HG03060 (cell line): Measurements from ENCODE around the gene HOXB8.

Source experiments
- ATAC-seq: cut with Tn5 transposase; IDR thresholded peaks from one replicate; pipeline ENCODE4 v1.9.1; 2021; ENCODE audit warnings: low read depth, moderate number of reproducible peaks; ENCODE audit not compliant: unreplicated experiment

Gene HOXB8

DNA sequence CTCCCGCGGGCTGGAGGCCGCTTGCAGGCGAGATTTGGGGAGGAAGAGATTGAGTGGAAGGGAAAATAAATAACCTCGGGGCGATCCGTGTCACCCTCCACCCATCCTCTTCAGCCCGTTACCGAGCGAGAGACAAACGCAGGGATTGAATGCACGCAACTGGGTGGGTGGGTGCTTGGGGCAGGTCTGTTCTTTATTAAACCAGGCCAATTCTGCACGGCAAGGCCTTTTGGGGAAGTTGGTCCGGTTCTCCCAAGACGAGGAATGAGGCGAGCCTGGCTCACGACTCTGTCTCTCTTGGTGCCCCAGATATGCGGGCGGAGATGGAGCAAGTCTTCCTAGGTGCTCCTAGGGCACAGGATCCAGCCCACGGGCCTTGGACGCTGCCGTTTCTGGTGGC, 3.9 kb downstream of the HOXB8 start:
- no peak for ATAC-seq

- no peak for ATAC-seq
Measured at GRCh38 chr17:48610282-48611211, 4.5 kb downstream of the HOXB8 start, which contains the start of gene HOXB7. TSS of gene HOXB7 (minus strand) at chr17:48611017. CDS start at chr17:48610918, 99 bp downstream.

GRCh38 chr17:48609759-48610281, 5.3 kb downstream of the HOXB8 start:
- ATAC-seq, result no peak

DNA sequence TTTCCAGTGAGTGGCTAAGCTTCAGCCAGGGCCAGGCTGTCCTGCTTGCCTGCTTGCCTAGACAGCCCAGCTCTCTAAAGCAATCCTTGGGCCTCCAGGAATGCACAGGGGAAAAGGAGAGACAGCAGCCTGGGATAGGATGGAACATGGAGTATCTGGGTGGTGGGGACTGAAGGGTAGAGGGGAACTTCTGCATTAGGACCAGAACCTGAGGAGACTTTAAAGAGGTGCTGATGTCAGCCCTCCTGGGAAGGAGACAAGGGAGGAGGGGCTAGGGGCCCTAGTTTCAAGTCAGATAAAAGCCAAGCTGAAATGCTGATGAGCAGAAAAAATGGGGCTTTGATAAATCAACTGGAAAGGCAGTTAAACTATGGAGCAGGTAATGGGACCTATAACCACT, 6.1 kb downstream of the HOXB8 start:
- no peak for ATAC-seq

DNA sequence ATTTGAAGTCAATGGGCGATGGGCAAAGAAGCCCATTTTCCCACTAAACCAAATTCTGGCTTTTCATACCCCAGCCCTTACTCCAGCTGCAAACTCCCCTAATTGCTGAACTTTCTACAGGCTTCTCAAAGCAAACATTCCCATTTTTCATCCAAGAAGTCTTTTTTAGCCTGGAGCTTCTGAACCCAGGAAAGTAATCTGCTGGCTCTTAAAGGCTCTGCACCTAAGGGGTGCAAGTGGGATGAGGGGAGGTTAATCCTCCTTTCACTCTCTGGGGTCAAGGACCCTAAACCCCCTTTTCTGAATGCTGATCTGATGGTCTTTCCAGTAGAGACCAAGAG, 6.6 kb downstream of the HOXB8 start:
- no peak for ATAC-seq

GRCh38 chr17:48606892-48607614, 8.0 kb downstream of the HOXB8 start:
- no peak for ATAC-seq

DNA sequence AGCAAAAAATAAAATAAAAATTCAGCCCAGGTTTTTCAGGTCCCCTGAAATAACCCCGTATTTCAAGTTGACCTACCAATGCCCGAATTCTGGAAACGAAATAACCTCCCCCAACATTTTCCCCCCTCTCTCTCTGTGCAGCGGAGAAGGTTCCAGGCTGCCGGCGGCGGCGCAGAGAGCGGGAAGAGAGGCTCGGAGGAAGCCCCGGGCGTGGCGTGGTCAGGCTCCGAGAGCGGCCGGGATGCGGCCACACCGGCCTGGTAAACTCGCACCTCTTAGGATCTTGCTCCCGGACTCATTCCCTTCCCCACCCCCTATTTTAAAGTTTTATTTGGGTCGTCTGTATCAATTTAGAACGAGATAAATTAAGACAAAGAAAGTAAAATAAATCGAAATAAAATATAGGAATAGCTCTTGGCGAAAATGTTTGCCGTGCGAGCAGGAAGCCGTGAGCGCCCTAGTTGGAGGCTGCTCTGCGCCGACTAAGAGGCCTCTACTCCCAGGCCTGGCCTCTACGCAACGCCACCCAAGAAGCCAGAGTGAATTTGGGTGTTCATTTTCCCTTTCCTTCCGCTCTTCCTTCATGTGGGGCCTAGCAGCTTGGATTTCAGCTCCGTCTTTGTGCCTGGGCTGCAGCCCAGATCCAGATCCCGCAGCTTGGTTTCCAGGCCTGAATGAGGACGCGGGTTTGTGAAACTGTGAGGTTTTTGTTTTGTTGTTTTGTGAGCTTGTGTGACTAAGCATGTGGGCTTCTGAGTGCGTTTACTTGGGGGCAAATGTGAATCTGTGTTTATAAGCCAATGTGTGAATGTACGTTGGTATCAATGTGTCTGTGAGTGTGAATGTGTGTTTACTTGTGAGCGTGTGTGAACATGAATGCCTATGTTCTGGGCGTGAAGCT, 8.9 kb downstream of the HOXB8 start:
- no peak for ATAC-seq

DNA sequence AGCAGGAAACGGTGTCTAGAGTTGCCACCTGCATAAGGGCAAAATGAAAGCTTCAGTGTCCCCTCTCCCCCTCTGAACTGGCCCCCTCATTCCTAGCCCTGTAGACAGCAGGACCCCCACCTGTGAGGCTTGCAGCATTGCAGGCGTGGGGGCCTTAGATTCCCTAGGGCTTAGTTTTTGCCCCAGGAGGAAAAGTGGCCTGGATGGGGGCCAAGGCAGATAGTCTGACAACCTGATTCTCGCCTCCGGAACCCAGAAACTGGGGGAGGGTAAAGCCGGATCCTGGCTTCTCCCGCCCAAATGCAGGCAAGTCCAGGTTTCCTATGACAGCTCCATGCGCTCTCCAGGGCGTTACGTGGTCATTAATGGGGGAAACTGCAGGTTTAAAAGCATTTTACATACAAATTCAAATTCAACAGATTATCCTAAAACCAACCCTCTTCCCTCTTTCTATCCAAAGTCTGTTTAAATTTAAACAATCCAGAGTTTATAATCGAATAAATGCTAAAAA, 9.6 kb downstream of the HOXB8 start:
- ATAC-seq, result no peak

DNA sequence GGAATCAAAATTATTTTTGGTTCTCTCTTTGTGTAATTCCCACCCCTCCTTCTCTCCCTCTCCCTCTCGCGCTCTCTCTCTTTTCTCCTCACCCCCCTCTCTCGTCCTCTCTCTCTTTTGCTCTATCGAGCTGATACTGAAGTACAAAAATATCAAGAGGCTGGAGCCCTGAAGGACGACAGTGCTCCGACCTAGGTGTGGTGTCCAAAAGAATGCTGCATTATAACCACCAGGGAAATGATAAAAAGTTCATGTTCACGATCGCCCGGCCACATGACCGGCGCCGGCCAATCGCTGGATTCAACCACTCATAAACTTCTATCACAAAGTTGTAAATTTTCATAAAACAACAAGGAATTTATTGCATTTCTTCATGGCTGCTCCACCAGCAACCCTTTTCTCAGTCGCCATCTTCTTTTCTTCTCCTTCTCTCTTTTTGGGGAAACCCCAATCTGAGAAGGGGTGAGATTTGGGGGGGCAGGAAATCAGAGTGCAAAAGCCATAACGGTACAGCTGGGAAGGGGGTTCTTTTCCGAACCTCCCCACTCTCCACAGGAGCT, 10.2 kb downstream of the HOXB8 start, which contains the start of gene HOXB6:
TSS of gene HOXB6 (minus strand) at position 217 of the 560 bp plus-strand sequence. CDS start 6,836 bp downstream, outside the sequence.
- no peak for ATAC-seq

- no peak for ATAC-seq
Measured at GRCh38 chr17:48603959-48604769, 10.9 kb downstream of the HOXB8 start.

GRCh38 chr17:48601539-48602425, 13.3 kb downstream of the HOXB8 start:
- no peak for ATAC-seq

GRCh38 chr17:48601207-48601538, 13.9 kb downstream of the HOXB8 start:
- ATAC-seq, result no peak

DNA sequence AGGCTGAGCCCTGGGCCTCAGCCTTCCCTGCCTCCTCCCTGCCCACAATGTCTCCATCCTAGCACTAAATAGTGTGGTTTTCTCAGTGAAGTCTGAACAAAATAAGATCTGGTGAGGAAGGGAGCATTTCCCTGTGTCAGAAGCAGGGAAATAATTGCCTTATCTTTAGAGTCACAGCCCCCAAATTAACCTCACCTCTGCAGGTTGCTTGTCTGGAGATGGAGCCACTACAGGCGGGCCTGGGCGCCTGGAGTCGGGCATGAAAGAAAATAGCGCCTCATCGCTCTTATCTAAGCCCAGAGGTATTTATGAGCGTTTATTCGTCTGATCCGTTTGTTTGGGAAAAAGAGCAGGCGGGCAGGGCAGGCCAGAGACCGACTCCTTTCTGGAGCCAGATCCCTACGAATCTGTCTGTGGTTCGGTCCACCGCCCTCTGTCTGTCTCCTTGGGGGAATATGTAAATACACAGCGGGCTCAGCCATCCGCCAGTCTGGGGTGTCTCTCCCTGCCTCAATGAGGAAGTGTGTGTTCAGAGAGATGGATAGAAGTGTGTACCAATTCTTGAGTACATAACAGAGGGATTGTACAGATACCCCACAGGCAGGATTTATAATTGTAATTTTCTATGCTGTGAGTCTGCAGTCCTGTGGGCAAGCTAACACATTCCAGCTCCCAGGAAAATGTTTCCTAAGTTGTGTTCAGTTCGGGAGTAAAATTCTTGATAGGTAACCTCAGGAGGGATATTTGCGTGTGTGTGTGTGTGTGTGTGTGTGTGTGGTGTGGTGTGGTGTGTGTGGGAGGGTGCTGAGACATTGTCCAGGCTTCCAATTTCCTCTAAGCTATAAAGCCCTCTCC, 14.6 kb downstream of the HOXB8 start:
- no peak for ATAC-seq

DNA sequence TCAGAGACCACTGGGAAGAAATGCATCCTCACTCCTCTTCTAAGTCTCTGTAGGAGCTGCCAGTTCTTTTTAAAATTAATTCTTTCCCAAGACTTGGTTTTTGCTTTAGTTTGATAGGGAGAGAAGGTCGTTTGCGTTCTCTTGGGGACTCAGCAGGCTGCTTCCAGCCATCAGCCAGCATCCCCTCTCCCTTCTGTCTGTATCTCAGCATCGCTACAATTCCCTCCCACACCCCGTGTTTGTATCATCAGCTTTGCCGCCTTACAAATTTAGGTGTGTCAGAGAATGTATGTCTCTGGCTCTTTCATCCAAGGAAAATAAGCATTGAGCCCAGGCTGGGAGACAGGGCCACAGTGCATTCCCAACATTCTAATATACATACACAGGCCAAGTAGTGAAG, 15.7 kb downstream of the HOXB8 start:
- no peak for ATAC-seq

GRCh38 chr17:48598736-48599135, 16.4 kb downstream of the HOXB8 start:
- ATAC-seq, result no peak

GRCh38 chr17:48597778-48598631, 17.1 kb downstream of the HOXB8 start:
- ATAC-seq, result no peak

DNA sequence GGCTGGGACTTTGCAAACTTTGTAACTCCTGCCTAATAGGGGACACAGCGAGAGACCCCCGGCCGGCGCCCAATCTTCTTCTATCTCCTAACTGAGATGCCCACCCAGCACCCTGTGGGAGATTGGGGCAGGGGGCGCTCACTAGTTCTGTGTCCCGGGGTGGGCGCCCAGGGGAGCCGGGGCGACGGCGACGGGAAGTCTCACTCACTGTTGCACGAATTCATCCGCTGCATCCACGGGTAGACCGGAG, 17.6 kb downstream of the HOXB8 start:
- ATAC-seq, result no peak
